ENCODE results near the gene SLC35E2B. TPM values are rescaled to one million over a fixed set of nuclear protein-coding genes. Genes with fewer than 3 reads are reported as not detected.
"Not testable (repeated sequence)": the region's sequence is repeated elsewhere in the genome, so short reads cannot be mapped to it uniquely, and the experiment has no call there.

Gene SLC35E2B
- total and polyA plus RNA-seq, 2 of the 13 experiments (the other 11 are each of a cell fraction or from before 2014, with no cell fraction given): 14.1 to 19.7 TPM

GRCh38 chr1:1730870-1731269, 38.3 kb upstream of the SLC35E2B start:
- Histone ChIP-seq H3K4me2 (ENCODE audit: low read depth, low read length) (no peak overlapping the region), H3K4me1 (ENCODE audit: insufficient read depth, low read length) (no peaks in the 10 kb centered on the region), H4K20me1 (ENCODE audit: insufficient read depth, low read length) (no peaks in the 10 kb centered on the region), H3K79me2 (ENCODE audit: insufficient read depth, low read length) (no peaks in the 10 kb centered on the region), H2AFZ (ENCODE audit: low read length) (no peak overlapping the region), H3K4me3 (replicated peaks in 1 of 3; ENCODE audit: insufficient read depth in 1 of 3, low read depth in 2 of 3, low read length in 3 of 3) (no peak overlapping the region), H3K27ac (ENCODE audit: extremely low read length, insufficient read depth, low read length) (no peak overlapping the region), H3K9me3 (ENCODE audit: low read length) (no peaks in the 10 kb centered on the region), H3K27me3 (ENCODE audit: control insufficient read depth in 1 of 2, insufficient read depth in 2 of 2, low read length in 2 of 2) (no peaks in the 10 kb centered on the region), H3K36me3 (replicated peaks in 1 of 2; ENCODE audit: control insufficient read depth in 1 of 2, insufficient read depth in 2 of 2, low read length in 2 of 2) (peaks cover 0 to 4% of the 10 kb centered on the region in 2 experiments; a peak in 1 of 5 replicates), H3K9ac (ENCODE audit: insufficient read depth, low read depth, low read length) (no peak overlapping the region)
- POLR2A ChIA-PET: no interaction called here
- intact Hi-C loops (cut with micrococcal nuclease; ENCODE audit: unreplicated experiment) (no loop called here), in situ Hi-C loops (cut with HindIII; ENCODE audit: extremely low pct_ligation_motif_present, low pct_unique_long_range_greater_than_20kb) (no loop called here)
- BruUV-seq (replicated peaks): no TSS peak
- no peak for FAIRE-seq
- WGBS (ENCODE audit: low lambda C conversion rate): 96% methylated on average over 14 of the region's 17 CpGs
- ATAC-seq: no peak
- TF ChIP-seq ZNF44 (CRISPR knock-in tag; IDR thresholded peaks at IDR 0.05) (no peak), SUZ12 (IDR thresholded peaks at IDR 0.05; ENCODE audit: low read depth, low read length) (no peak), CC2D1A (CRISPR knock-in tag; IDR thresholded peaks at IDR 0.05) (no peak), ZNF710 (CRISPR knock-in tag; IDR thresholded peaks at IDR 0.05; ENCODE audit: borderline replicate concordance) (no peak), TFAP4 (IDR thresholded peaks at IDR 0.05; ENCODE audit: borderline replicate concordance, low read depth) (no peak), ZMYM2 (CRISPR knock-in tag; IDR thresholded peaks at IDR 0.05) (no peak), NKX3-1 (CRISPR knock-in tag; IDR thresholded peaks at IDR 0.05) (no peak), HNF1A (IDR thresholded peaks at IDR 0.05; ENCODE audit: low read depth) (no peak), HNF1A (CRISPR knock-in tag; IDR thresholded peaks at IDR 0.05; ENCODE audit: borderline replicate concordance) (no peak), ZNF674 (CRISPR knock-in tag; IDR thresholded peaks at IDR 0.05; ENCODE audit: low read depth) (no peak), ATAD3A (CRISPR knock-in tag; IDR thresholded peaks at IDR 0.05) (no peak), GABPA (IDR thresholded peaks at IDR 0.05; ENCODE audit: low read depth, low read length) (no peak), GABPA (CRISPR knock-in tag; IDR thresholded peaks at IDR 0.05; ENCODE audit: low read depth) (no peak)
- DNase-seq (ENCODE audit: low spot score): no peak
- CTCF ChIA-PET (ENCODE audit: low intra/inter-chr PET ratio, low total read pairs): no interaction called here

GRCh38 chr1:1730230-1730629, 37.6 kb upstream of the SLC35E2B start:
- H3K79me2 ChIP-seq (ENCODE audit: insufficient read depth, low read length); H3K9ac ChIP-seq (ENCODE audit: insufficient read depth, low read depth, low read length); H3K9me3 ChIP-seq (ENCODE audit: low read length); BruUV-seq (replicated peaks); DNase-seq (ENCODE audit: low spot score); FAIRE-seq; H3K4me3 ChIP-seq (replicated peaks in 1 of 3; ENCODE audit: insufficient read depth in 1 of 3, low read depth in 2 of 3, low read length in 3 of 3); H4K20me1 ChIP-seq (ENCODE audit: insufficient read depth, low read length); H2AFZ ChIP-seq (ENCODE audit: low read length); POLR2A ChIA-PET; H3K36me3 ChIP-seq (replicated peaks in 1 of 2; ENCODE audit: control insufficient read depth in 1 of 2, insufficient read depth in 2 of 2, low read length in 2 of 2); H3K27me3 ChIP-seq (ENCODE audit: control insufficient read depth in 1 of 2, insufficient read depth in 2 of 2, low read length in 2 of 2); intact Hi-C loops (cut with micrococcal nuclease; ENCODE audit: unreplicated experiment); in situ Hi-C loops (cut with HindIII; ENCODE audit: extremely low pct_ligation_motif_present, low pct_unique_long_range_greater_than_20kb); H3K27ac ChIP-seq (ENCODE audit: extremely low read length, insufficient read depth, low read length); CTCF ChIA-PET (ENCODE audit: low intra/inter-chr PET ratio, low total read pairs); H3K4me2 ChIP-seq (ENCODE audit: low read depth, low read length); H3K4me1 ChIP-seq (ENCODE audit: insufficient read depth, low read length): not testable (repeated sequence)
- ATAC-seq: peak; percentile 23; the same call in 2 of the 3 replicates
- 83% methylated on average over 1 of the region's 13 CpGs for WGBS (ENCODE audit: low lambda C conversion rate)

Measured in HepG2 (cell line).